Measurements from ENCODE around the gene GPC6.

DNA sequence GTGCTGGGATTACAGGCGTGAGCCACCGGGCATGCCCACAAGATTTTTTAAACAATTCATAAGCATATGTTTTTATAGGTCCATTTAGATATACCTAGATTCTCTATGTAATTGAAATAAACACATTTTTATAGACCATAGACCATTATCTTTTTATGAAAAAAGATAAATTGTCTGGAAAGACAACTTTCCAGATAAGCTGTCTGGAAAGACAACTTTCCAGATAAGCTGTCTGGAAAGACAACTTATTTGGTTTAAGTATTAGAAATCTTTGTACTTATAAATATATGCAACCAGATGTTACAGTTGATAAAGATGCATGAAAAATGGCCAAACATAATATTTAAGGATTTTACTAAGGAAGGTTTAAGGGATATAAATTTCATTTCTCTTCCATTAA, 538.5 kb downstream of the GPC6 start:
- TF ChIP-seq POLR2AphosphoS5 (IDR thresholded peaks at IDR 0.05) = no peak
- TF ChIP-seq EZH2 (IDR thresholded peaks at IDR 0.05; ENCODE audit: borderline replicate concordance, insufficient read depth, low read length, poor library complexity, severe bottlenecking) = no peak

Measured in neural cell (in vitro differentiated cells).